ENCODE results near the gene PHF12.

The PHF12 gene

GRCh38 chr17:28911411-28912045 is 39.8 kb downstream of the PHF12 start:
- Histone ChIP-seq H3K4me3 (ENCODE audit: low read depth in 1 of 2, low read length in 2 of 2) (no peak overlapping the region), H3K27me3 (ENCODE audit: insufficient read depth, low read length, poor library complexity) (no peaks in the 10 kb centered on the region), H3K36me3 (ENCODE audit: insufficient read depth, low read length) (peaks cover 97% of the 10 kb centered on the region), H2AFZ (ENCODE audit: low read depth, low read length) (no peak overlapping the region), H3K9me3 (ENCODE audit: insufficient read depth, low read length, severe bottlenecking) (no peaks in the 10 kb centered on the region), H3K9ac (ENCODE audit: low read depth, low read length) (no peak overlapping the region), H3K4me2 (ENCODE audit: insufficient read depth, low read length) (no peak overlapping the region), H3K4me1 (ENCODE audit: insufficient read depth, low read length) (no peaks in the 10 kb centered on the region), H3K79me2 (ENCODE audit: insufficient read depth, low read length) (no peaks in the 10 kb centered on the region), H3K27ac (ENCODE audit: low read length) (no peak overlapping the region), H4K20me1 (ENCODE audit: insufficient read depth, low read length) (peaks cover 12% of the 10 kb centered on the region)
- TF ChIP-seq EZH2 (IDR thresholded peaks at IDR 0.05; ENCODE audit: borderline replicate concordance, low read depth, low read length, severe bottlenecking): no peak
- ATAC-seq (ENCODE audit: insufficient read depth, low read depth) (no peak), DNase-seq (no peak)

DNA sequence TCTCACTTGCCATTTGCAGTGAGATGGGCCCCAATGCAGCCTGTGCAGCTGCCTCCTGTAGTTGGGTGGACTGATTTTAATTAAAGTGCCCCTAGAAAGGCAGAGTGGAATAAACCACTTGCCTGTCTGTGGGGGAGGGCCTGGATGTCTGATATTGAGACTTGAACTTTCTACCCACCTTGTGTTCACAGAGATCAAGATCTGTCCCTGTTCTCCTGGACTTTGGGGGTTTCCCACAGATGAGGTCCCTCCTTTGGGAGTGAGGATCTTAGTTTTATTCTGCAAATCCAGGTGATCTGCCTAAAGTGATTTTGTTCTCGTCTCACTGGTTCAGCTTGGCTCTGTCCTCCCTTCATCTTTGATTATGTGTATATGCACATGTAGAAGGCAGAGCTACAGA is 40.8 kb downstream of the PHF12 start:
- no peak overlapping the region for H3K9ac ChIP-seq (ENCODE audit: low read depth, low read length)
- no peaks in the 10 kb centered on the region for H3K9me3 ChIP-seq (ENCODE audit: insufficient read depth, low read length, severe bottlenecking)
- H3K79me2 ChIP-seq (ENCODE audit: insufficient read depth, low read length): no peaks in the 10 kb centered on the region
- no peak overlapping the region for H3K27ac ChIP-seq (ENCODE audit: low read length)
- no peaks in the 10 kb centered on the region for H3K27me3 ChIP-seq (ENCODE audit: insufficient read depth, low read length, poor library complexity)
- H4K20me1 ChIP-seq (ENCODE audit: insufficient read depth, low read length): peaks cover 12% of the 10 kb centered on the region
- DNase-seq: no peak
- no peak overlapping the region for H3K4me3 ChIP-seq (ENCODE audit: low read depth in 1 of 2, low read length in 2 of 2)
- H2AFZ ChIP-seq (ENCODE audit: low read depth, low read length): no peak overlapping the region
- H3K4me1 ChIP-seq (ENCODE audit: insufficient read depth, low read length): no peaks in the 10 kb centered on the region
- H3K4me2 ChIP-seq (ENCODE audit: insufficient read depth, low read length): no peak overlapping the region
- TF ChIP-seq CTCF (IDR thresholded peaks at IDR 0.05; ENCODE audit: borderline replicate concordance, extremely low read depth, low read length, poor library complexity, severe bottlenecking): no peak
- TF ChIP-seq EZH2 (IDR thresholded peaks at IDR 0.05; ENCODE audit: borderline replicate concordance, low read depth, low read length, severe bottlenecking): no peak
- ATAC-seq (ENCODE audit: insufficient read depth, low read depth): no peak
- peaks cover 93% of the 10 kb centered on the region for H3K36me3 ChIP-seq (ENCODE audit: insufficient read depth, low read length)

DNA sequence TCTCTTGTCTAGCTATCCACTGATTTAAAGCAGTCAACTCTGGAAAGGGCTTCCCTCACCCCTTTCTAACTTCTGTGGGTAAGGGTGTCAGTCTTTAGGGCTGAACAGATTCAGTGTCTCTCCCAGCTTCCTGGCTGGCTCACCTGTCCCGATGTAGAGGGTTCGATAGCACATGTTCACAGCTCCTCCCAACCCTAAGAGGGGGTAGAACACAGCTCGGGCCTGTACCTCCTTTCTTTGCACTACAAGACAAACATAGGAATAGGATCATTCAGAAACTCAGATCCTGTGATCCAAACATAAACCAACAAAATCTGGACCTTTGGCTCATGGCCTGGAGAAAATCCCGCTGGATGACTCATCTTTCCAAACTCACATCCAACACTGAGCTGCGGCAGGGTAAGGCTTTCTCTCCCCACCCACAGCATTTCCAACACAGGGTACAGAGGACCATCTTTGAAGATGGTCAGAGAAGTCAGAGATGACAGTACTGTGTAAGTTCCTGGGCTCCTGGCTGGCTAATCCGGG is 42.6 kb downstream of the PHF12 start:
- Histone ChIP-seq H3K4me2 (ENCODE audit: insufficient read depth, low read length) (no peak overlapping the region), H3K9ac (ENCODE audit: low read depth, low read length) (no peak overlapping the region; the same call in 1 of the 2 replicates), H3K4me1 (ENCODE audit: insufficient read depth, low read length) (no peaks in the 10 kb centered on the region), H3K79me2 (ENCODE audit: insufficient read depth, low read length) (no peaks in the 10 kb centered on the region), H3K9me3 (ENCODE audit: insufficient read depth, low read length, severe bottlenecking) (no peaks in the 10 kb centered on the region), H3K27ac (ENCODE audit: low read length) (no peak overlapping the region), H3K27me3 (ENCODE audit: insufficient read depth, low read length, poor library complexity) (no peaks in the 10 kb centered on the region), H4K20me1 (ENCODE audit: insufficient read depth, low read length) (peaks cover 12% of the 10 kb centered on the region), H3K4me3 (ENCODE audit: low read depth in 1 of 2, low read length in 2 of 2) (no peak overlapping the region), H3K36me3 (ENCODE audit: insufficient read depth, low read length) (peaks cover 77% of the 10 kb centered on the region), H2AFZ (ENCODE audit: low read depth, low read length) (no peak overlapping the region)
- no peak for TF ChIP-seq CTCF (IDR thresholded peaks at IDR 0.05; ENCODE audit: borderline replicate concordance, extremely low read depth, low read length, poor library complexity, severe bottlenecking)
- TF ChIP-seq EZH2 (IDR thresholded peaks at IDR 0.05; ENCODE audit: borderline replicate concordance, low read depth, low read length, severe bottlenecking): no peak
- DNase-seq: no peak
- ATAC-seq (ENCODE audit: insufficient read depth, low read depth): no peak

DNA sequence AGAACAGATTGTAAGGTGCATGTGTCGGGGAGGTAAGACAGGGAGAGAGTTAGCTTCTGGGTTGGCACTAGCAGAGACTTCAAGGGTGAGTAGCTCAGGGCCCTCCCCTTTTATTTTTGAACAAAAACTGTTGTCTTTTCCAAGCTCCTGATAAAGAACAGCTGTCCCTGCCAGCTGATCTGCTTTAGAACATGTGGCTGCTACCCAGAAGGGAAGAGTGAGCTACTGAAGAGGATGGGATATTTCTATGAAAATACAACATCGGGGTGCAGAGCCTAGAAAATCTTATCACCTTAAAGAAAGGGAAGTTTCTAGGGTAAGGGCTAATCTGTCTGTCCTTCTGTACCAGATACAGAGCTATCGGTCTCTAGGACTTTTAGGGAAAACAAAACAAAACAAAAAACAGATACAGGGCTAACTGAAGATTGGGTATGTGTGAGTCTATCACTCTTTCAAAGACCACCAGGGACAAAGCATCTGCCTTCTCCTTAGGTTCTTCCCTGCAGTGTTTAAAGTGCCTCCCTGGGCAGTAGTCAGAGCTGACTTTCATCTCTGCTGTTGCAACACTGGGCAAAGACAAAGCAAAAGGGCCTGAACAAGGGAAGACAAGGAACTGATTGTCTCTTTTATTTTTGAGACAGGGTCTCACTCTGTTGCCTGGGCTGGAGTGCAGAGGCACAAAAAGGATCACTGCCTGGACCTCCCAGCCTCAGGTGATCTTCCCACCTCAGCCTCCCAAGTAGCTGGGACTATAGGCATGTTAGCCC is 43.4 kb downstream of the PHF12 start:
- DNase-seq (no peak), ATAC-seq (ENCODE audit: insufficient read depth, low read depth) (no peak)
- Histone ChIP-seq H3K36me3 (ENCODE audit: insufficient read depth, low read length) (peaks cover 69% of the 10 kb centered on the region), H3K4me2 (ENCODE audit: insufficient read depth, low read length) (no peak overlapping the region), H3K79me2 (ENCODE audit: insufficient read depth, low read length) (no peaks in the 10 kb centered on the region), H3K27me3 (ENCODE audit: insufficient read depth, low read length, poor library complexity) (no peaks in the 10 kb centered on the region), H2AFZ (ENCODE audit: low read depth, low read length) (no peak overlapping the region), H4K20me1 (ENCODE audit: insufficient read depth, low read length) (peaks cover 16% of the 10 kb centered on the region), H3K4me1 (ENCODE audit: insufficient read depth, low read length) (peaks cover 5% of the 10 kb centered on the region), H3K9me3 (ENCODE audit: insufficient read depth, low read length, severe bottlenecking) (no peaks in the 10 kb centered on the region), H3K9ac (ENCODE audit: low read depth, low read length) (no peak overlapping the region), H3K27ac (ENCODE audit: low read length) (no peak overlapping the region), H3K4me3 (ENCODE audit: low read depth in 1 of 2, low read length in 2 of 2) (no peak overlapping the region)
- TF ChIP-seq CTCF (IDR thresholded peaks at IDR 0.05; ENCODE audit: borderline replicate concordance, extremely low read depth, low read length, poor library complexity, severe bottlenecking) (no peak), EZH2 (IDR thresholded peaks at IDR 0.05; ENCODE audit: borderline replicate concordance, low read depth, low read length, severe bottlenecking) (no peak)

All from DND-41 (cell line).